Skeletal muscle tissue (tissue), 4 donors: ENCODE data around the gene SLC7A11. TPM values are rescaled to one million over a fixed set of nuclear protein-coding genes. Genes with fewer than 3 reads are reported as not detected.

Source experiments
- H3K27ac ChIP-seq: one replicate; pipeline ENCODE4 v1.7.0; 2013; ENCODE audit warnings: mild to moderate bottlenecking, low read depth, low read length, inconsistent platforms
- H3K27me3 ChIP-seq, 3 donors: one replicate each; pipeline ENCODE4 v1.7.0; 2013; ENCODE audit warnings: low read length in 3 of 3; ENCODE audit not compliant: control insufficient read depth in 3 of 3, insufficient read depth in 3 of 3
- H3K36me3 ChIP-seq, 3 donors: one replicate each; pipeline ENCODE4 v1.7.0; 2013; ENCODE audit warnings: low read length in 3 of 3; ENCODE audit not compliant: control insufficient read depth in 3 of 3, insufficient read depth in 3 of 3
- H3K4me1 ChIP-seq, 3 donors: one replicate each; pipeline ENCODE4 v1.7.0; 2013; ENCODE audit warnings: low read length in 3 of 3, mild to moderate bottlenecking in 3 of 3; ENCODE audit not compliant: control insufficient read depth in 3 of 3, insufficient read depth in 3 of 3
- H3K4me3 ChIP-seq, 3 donors: one replicate each; pipeline ENCODE4 v1.7.0; 2013; ENCODE audit warnings: low read length in 3 of 3
- H3K9ac ChIP-seq, 3 donors: one replicate each; pipeline ENCODE4 v1.7.0; 2013; ENCODE audit warnings: low read length in 3 of 3, mild to moderate bottlenecking in 3 of 3, moderate library complexity in 2 of 3, low read depth in 1 of 3
- H3K9me3 ChIP-seq, 3 donors: one replicate each; pipeline ENCODE4 v1.7.0; 2013; ENCODE audit warnings: low read length in 3 of 3; ENCODE audit not compliant: control insufficient read depth in 3 of 3
- total RNA-seq: library from RNA; depleted of rRNA; stranded (reverse); fragments of >200 nt; gene quantifications from one replicate; pipeline ENCODE4 v1.2.3, GENCODE V29; 2014
- donor health status: Osteomylitis.

The SLC7A11 gene
- total RNA-seq, 1 donor from 2014 or later: 1.0 TPM

GRCh38 chr4:138178566-138178965, 63.6 kb downstream of the SLC7A11 start:
- H3K27me3 ChIP-seq: no peaks in the 10 kb centered on the region
- H3K4me1 ChIP-seq: peaks cover 17 to 18% (median 17%) of the 10 kb centered on the region in 3 donors
- no peak overlapping the region for H3K27ac ChIP-seq
- no peak overlapping the region for H3K4me3 ChIP-seq
- H3K9ac ChIP-seq: no peak overlapping the region
- no peaks in the 10 kb centered on the region for H3K9me3 ChIP-seq
- no peaks in the 10 kb centered on the region for H3K36me3 ChIP-seq

GRCh38 chr4:138177278-138177968, 64.7 kb downstream of the SLC7A11 start:
- Histone ChIP-seq H3K9ac (no peak overlapping the region), H3K27me3 (no peaks in the 10 kb centered on the region), H3K36me3 (no peaks in the 10 kb centered on the region), H3K4me3 (no peak overlapping the region), H3K4me1 (peaks cover 14 to 15% (median 14%) of the 10 kb centered on the region in 3 donors), H3K9me3 (no peaks in the 10 kb centered on the region), H3K27ac (no peak overlapping the region)

GRCh38 chr4:138174981-138175794, 67.0 kb downstream of the SLC7A11 start:
- Histone ChIP-seq H3K27ac (peak overlapping the region; percentile 10), H3K36me3 (no peaks in the 10 kb centered on the region), H3K9ac (peak overlapping the region; percentile 10 to 24 (median 16)), H3K27me3 (no peaks in the 10 kb centered on the region), H3K4me1 (peaks cover 4 to 6% (median 6%) of the 10 kb centered on the region in 3 donors), H3K4me3 (peak overlapping the region in 2 of 3 donors; percentile 39 to 46), H3K9me3 (no peaks in the 10 kb centered on the region)

- no peaks in the 10 kb centered on the region for H3K27me3 ChIP-seq
- no peaks in the 10 kb centered on the region for H3K36me3 ChIP-seq
- no peak overlapping the region for H3K9ac ChIP-seq
- no peak overlapping the region for H3K27ac ChIP-seq
- no peaks in the 10 kb centered on the region for H3K9me3 ChIP-seq
- no peaks in the 10 kb centered on the region for H3K4me1 ChIP-seq
- H3K4me3 ChIP-seq: no peak overlapping the region
Observed at GRCh38 chr4:138164208-138164607, 77.9 kb downstream of the SLC7A11 start.

GRCh38 chr4:138163171-138163570, 79.0 kb downstream of the SLC7A11 start:
- Histone ChIP-seq H3K9me3 (no peaks in the 10 kb centered on the region), H3K27ac (no peak overlapping the region), H3K27me3 (no peaks in the 10 kb centered on the region), H3K9ac (no peak overlapping the region), H3K4me1 (no peaks in the 10 kb centered on the region), H3K36me3 (no peaks in the 10 kb centered on the region), H3K4me3 (no peak overlapping the region)

DNA sequence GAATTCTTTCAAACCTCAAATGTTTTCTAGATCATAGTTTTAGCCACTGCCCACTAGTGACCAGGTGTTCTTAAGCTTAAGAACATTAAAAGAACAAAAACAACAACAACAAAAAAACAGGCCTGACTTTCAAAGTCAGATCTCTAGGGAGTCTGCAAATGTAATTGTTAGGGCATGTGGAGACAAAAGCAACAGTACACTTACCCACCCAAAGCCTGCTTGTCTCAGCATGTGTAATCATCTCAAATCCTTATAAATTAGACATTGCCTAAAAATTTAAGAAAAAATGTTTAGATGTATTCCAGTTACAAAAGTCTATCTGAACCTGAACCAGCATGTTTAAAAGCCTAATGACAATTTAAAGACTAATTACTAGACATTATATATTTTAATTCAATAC, 79.9 kb downstream of the SLC7A11 start:
- H3K27me3 ChIP-seq: no peaks in the 10 kb centered on the region
- no peak overlapping the region for H3K4me3 ChIP-seq
- H3K27ac ChIP-seq: no peak overlapping the region
- H3K36me3 ChIP-seq: no peaks in the 10 kb centered on the region
- H3K9ac ChIP-seq: no peak overlapping the region
- H3K4me1 ChIP-seq: no peaks in the 10 kb centered on the region
- H3K9me3 ChIP-seq: no peaks in the 10 kb centered on the region

- Histone ChIP-seq H3K4me1 (no peaks in the 10 kb centered on the region), H3K9me3 (no peaks in the 10 kb centered on the region), H3K36me3 (no peaks in the 10 kb centered on the region), H3K9ac (no peak overlapping the region), H3K27ac (no peak overlapping the region), H3K4me3 (no peak overlapping the region), H3K27me3 (no peaks in the 10 kb centered on the region)
Observed at GRCh38 chr4:138161351-138161750, 80.8 kb downstream of the SLC7A11 start.

DNA sequence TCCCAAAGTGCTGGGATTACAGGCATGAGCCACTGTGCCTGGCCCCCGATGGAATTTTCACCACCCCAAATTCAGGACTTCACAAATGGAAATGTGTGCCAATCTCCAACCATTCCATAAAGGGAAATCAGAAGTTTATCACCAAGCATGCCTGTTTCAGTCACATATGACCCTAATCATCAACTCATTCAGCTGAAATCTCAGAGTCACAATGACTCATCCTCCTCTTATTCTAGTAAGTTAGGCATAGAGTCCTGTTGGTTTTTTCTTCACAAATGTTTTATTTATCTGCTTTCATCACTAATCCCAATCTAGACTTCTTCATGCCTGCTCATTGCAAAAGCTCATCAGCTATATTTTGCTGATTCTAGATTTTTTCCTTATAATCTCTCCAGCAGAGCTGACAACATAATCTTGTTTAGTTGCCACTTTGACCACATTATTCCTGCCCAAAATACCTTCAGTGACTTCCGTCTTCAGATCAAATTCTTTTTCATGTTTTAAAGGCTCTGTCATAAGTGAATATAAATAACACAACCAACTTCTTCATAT, 83.3 kb downstream of the SLC7A11 start:
- Histone ChIP-seq H3K4me1 (no peaks in the 10 kb centered on the region), H3K9me3 (no peaks in the 10 kb centered on the region), H3K4me3 (no peak overlapping the region), H3K27me3 (no peaks in the 10 kb centered on the region), H3K36me3 (no peaks in the 10 kb centered on the region), H3K9ac (no peak overlapping the region), H3K27ac (no peak overlapping the region)

GRCh38 chr4:138140879-138141278, 101.3 kb downstream of the SLC7A11 start:
- H3K27me3 ChIP-seq: no peaks in the 10 kb centered on the region
- H3K36me3 ChIP-seq: no peaks in the 10 kb centered on the region
- H3K27ac ChIP-seq: no peak overlapping the region
- no peak overlapping the region for H3K9ac ChIP-seq
- no peaks in the 10 kb centered on the region for H3K4me1 ChIP-seq
- no peaks in the 10 kb centered on the region for H3K9me3 ChIP-seq
- H3K4me3 ChIP-seq: no peak overlapping the region

- H3K9me3 ChIP-seq: no peaks in the 10 kb centered on the region
- no peaks in the 10 kb centered on the region for H3K36me3 ChIP-seq
- no peak overlapping the region for H3K9ac ChIP-seq
- no peaks in the 10 kb centered on the region for H3K27me3 ChIP-seq
- no peaks in the 10 kb centered on the region for H3K4me1 ChIP-seq
- no peak overlapping the region for H3K4me3 ChIP-seq
- H3K27ac ChIP-seq: no peak overlapping the region
Observed at GRCh38 chr4:138138774-138139173, 103.4 kb downstream of the SLC7A11 start.
